ENCODE measurements around the gene ZNF554.
"Not testable (repeated sequence)": the region's sequence is repeated elsewhere in the genome, so short reads cannot be mapped to it uniquely, and the experiment has no call there.

The ZNF554 gene

DNA sequence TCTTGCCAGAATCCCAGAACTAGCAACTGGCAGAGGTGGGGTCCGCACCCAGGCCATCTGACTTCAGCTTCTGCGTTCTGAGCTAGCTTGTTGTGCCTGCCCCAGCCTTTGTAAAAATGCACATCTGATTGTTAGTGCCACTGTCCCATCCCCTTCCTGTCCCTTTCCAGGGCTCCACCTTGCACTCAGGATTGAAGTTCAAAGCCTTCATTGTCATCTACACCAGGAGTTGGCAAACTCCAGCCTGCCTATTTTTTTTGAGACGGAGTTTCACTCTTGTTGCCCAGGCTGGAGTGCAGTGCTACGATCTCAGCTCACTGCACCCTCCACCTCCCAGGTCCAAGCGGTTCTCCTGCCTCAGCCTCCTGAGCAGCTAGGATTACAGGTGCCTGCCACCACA, 31.4 kb upstream of the ZNF554 start:
- TF ChIP-seq ELF4 (IDR thresholded peaks at IDR 0.05) (no peak), LEF1 (IDR thresholded peaks at IDR 0.05; ENCODE audit: borderline replicate concordance) (no peak), L3MBTL2 (conservative IDR thresholded peaks at IDR 0.05) (no peak), ARNT (IDR thresholded peaks at IDR 0.05) (no peak), HDGF (IDR thresholded peaks at IDR 0.05; ENCODE audit: borderline replicate concordance) (no peak)
- TF ChIP-seq, protein P1, sequence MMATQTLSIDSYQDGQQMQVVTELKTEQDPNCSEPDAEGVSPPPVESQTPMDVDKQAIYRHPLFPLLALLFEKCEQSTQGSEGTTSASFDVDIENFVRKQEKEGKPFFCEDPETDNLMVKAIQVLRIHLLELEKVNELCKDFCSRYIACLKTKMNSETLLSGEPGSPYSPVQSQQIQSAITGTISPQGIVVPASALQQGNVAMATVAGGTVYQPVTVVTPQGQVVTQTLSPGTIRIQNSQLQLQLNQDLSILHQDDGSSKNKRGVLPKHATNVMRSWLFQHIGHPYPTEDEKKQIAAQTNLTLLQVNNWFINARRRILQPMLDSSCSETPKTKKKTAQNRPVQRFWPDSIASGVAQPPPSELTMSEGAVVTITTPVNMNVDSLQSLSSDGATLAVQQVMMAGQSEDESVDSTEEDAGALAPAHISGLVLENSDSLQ (IDR thresholded peaks at IDR 0.05), result no peak
- POLR2A ChIA-PET, result no interaction called here
- CTCF ChIA-PET, result no interaction called here

DNA sequence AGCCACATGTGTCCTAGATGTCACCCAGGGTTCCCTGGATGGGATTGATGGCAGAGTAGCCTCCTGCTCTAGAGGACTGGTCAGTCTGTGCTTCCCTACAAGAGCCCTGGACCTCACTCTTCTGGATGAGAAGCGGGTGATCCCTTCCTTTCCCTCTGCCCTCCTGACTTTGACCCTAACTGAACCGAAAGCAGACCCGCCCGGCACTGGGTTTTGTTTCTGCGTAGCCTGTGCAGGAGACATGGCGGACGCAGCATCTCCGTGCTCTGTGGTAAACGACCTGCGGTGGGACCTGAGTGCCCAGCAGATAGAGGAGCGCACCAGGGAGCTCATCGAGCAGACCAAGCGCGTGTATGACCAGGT, 29.5 kb upstream of the ZNF554 start:
- POLR2A ChIA-PET, result no interaction called here
- CTCF ChIA-PET, result no interaction called here
- TF ChIP-seq SP1 (IDR thresholded peaks at IDR 0.05) (no peak), NFRKB (IDR thresholded peaks at IDR 0.05) (no peak), CTBP1 (IDR thresholded peaks at IDR 0.05; ENCODE audit: borderline replicate concordance) (no peak), FOXA1 (IDR thresholded peaks at IDR 0.05) (no peak), TARDBP (IDR thresholded peaks at IDR 0.05) (no peak), ELF4 (IDR thresholded peaks at IDR 0.05) (no peak), HDGF (IDR thresholded peaks at IDR 0.05; ENCODE audit: borderline replicate concordance) (no peak), FOXK2 (IDR thresholded peaks at IDR 0.05) (no peak)
- TF ChIP-seq, protein P1 (IDR thresholded peaks at IDR 0.05), result no peak
- no peak for DNase-seq (ENCODE audit: extremely low spot score)

More for the DNA sequence above, 31.4 kb upstream of the ZNF554 start:
- no peak for DNase-seq (ENCODE audit: extremely low spot score)

DNA sequence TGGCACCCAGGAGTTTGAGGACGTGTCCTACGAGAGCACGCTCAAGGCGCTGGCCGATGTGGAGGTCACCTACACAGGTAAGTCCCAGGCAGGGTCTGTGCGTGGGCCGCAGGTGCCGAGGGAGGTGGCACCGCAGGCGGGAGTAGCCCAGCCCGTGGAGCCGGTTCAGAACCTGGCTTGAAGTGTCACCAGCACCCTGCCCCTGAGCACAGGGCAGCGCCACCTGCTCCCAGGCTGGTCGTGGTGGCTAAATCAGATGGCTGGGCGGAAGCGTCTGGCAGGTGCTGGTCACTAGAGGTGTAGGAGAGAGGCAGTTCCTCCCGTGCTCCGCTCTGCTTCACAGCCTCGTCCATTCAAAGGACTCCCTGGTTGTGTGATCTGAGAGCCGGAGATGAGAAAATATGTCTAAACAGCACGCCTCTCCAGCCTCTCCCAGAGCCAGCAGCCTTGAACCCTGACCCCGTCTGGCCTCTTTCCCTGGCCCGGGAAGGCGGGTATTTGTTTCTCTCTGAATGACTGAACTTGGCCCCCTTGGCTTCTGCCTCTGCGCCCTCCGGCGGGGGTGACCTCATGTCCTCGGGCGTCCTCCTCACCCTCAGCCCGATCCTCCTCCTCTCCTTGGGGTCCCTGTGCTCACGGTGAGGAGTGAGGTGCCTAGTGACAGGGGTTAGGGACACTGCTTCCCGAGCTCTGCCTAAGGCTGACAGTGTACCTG, 29.0 kb upstream of the ZNF554 start:
- POLR2A ChIA-PET, result no interaction called here
- CTCF ChIA-PET, result no interaction called here
- TF ChIP-seq FOXM1 (IDR thresholded peaks at IDR 0.05; ENCODE audit: borderline replicate concordance), result no peak
- TF ChIP-seq LEF1 (IDR thresholded peaks at IDR 0.05; ENCODE audit: borderline replicate concordance), result no peak
- no peak for TF ChIP-seq SP1 (IDR thresholded peaks at IDR 0.05)
- no peak for TF ChIP-seq ZNF384 (IDR thresholded peaks at IDR 0.05)
- no peak for TF ChIP-seq SUZ12 (IDR thresholded peaks at IDR 0.05)
- TF ChIP-seq, protein P1 (IDR thresholded peaks at IDR 0.05), result no peak
- no peak for TF ChIP-seq NFRKB (IDR thresholded peaks at IDR 0.05)
- TF ChIP-seq TARDBP (IDR thresholded peaks at IDR 0.05), result no peak
- no peak for TF ChIP-seq FOXK2 (IDR thresholded peaks at IDR 0.05)
- no peak for DNase-seq (ENCODE audit: extremely low spot score)

DNA sequence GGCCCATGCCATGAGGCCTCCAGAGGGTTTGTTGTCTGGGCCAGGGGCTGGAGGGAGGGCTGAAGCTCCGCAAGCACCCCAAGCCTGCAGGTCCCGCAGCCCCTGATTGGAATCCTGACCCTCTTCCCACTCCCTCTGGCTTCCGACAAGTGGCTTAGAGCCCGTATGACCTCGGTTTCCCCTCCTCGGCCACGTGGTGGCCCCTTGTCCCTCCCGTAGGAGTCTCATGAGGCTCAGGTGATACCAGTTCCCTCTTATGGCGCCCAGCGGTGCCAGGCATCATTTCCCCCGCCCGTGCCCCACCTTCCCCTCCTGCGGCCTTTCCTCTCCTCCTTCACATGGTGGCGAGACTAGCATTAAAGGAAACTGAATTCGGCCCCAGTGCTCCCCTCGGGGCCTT, 28.2 kb upstream of the ZNF554 start:
- TF ChIP-seq FOXK2 (IDR thresholded peaks at IDR 0.05), result no peak
- no peak for TF ChIP-seq NFRKB (IDR thresholded peaks at IDR 0.05)
- TF ChIP-seq TARDBP (IDR thresholded peaks at IDR 0.05), result no peak
- no peak for TF ChIP-seq CTBP1 (IDR thresholded peaks at IDR 0.05; ENCODE audit: borderline replicate concordance)
- TF ChIP-seq SP1 (IDR thresholded peaks at IDR 0.05), result no peak
- TF ChIP-seq ARNT (IDR thresholded peaks at IDR 0.05), result no peak
- no peak for TF ChIP-seq L3MBTL2 (conservative IDR thresholded peaks at IDR 0.05)
- TF ChIP-seq FOXM1 (IDR thresholded peaks at IDR 0.05; ENCODE audit: borderline replicate concordance), result no peak
- TF ChIP-seq FOXA1 (IDR thresholded peaks at IDR 0.05), result no peak
- no peak for TF ChIP-seq SUZ12 (IDR thresholded peaks at IDR 0.05)
- TF ChIP-seq ELF4 (IDR thresholded peaks at IDR 0.05), result no peak
- TF ChIP-seq BHLHE40 (IDR thresholded peaks at IDR 0.05; ENCODE audit: borderline replicate concordance), result no peak
- TF ChIP-seq, protein P1 (IDR thresholded peaks at IDR 0.05), result no peak
- no peak for TF ChIP-seq ZNF384 (IDR thresholded peaks at IDR 0.05)
- TF ChIP-seq HDGF (IDR thresholded peaks at IDR 0.05; ENCODE audit: borderline replicate concordance), result no peak
- no peak for TF ChIP-seq LEF1 (IDR thresholded peaks at IDR 0.05; ENCODE audit: borderline replicate concordance)
- CTCF ChIA-PET, result no interaction called here
- DNase-seq (ENCODE audit: extremely low spot score), result no peak
- POLR2A ChIA-PET, result no interaction called here

DNA sequence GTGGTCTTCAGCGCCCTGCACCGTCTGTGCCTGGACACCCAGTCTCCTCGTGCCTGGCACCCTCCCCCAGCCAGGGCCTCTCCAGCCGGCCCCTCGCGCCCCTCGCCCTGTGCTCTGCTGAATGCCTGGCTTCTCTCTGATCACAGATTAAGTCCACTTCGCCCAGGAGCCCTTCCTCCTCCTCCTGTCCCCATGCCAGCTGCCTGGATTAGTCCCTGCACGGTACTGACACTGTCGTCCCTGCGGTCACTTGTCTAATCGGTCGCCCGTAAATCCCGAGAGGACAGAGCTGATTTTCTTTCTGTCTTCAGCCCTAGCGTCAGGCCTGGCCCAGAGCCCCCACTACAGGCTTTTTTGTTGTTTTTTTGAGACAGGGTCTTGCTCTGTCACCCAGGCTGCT, 27.8 kb upstream of the ZNF554 start:
- no peak for TF ChIP-seq ARNT (IDR thresholded peaks at IDR 0.05)
- TF ChIP-seq FOXK2 (IDR thresholded peaks at IDR 0.05), result no peak
- TF ChIP-seq SP1 (IDR thresholded peaks at IDR 0.05), result no peak
- no peak for TF ChIP-seq BHLHE40 (IDR thresholded peaks at IDR 0.05; ENCODE audit: borderline replicate concordance)
- no peak for TF ChIP-seq FOXM1 (IDR thresholded peaks at IDR 0.05; ENCODE audit: borderline replicate concordance)
- TF ChIP-seq LEF1 (IDR thresholded peaks at IDR 0.05; ENCODE audit: borderline replicate concordance), result no peak
- no peak for TF ChIP-seq L3MBTL2 (conservative IDR thresholded peaks at IDR 0.05)
- no peak for TF ChIP-seq NFRKB (IDR thresholded peaks at IDR 0.05)
- TF ChIP-seq, protein P1 (IDR thresholded peaks at IDR 0.05), result no peak
- no peak for TF ChIP-seq TARDBP (IDR thresholded peaks at IDR 0.05)
- TF ChIP-seq CTBP1 (IDR thresholded peaks at IDR 0.05; ENCODE audit: borderline replicate concordance), result no peak
- no peak for TF ChIP-seq ELF4 (IDR thresholded peaks at IDR 0.05)
- TF ChIP-seq ZNF384 (IDR thresholded peaks at IDR 0.05), result no peak
- TF ChIP-seq SUZ12 (IDR thresholded peaks at IDR 0.05), result no peak
- TF ChIP-seq HDGF (IDR thresholded peaks at IDR 0.05; ENCODE audit: borderline replicate concordance), result no peak
- no peak for TF ChIP-seq FOXA1 (IDR thresholded peaks at IDR 0.05)
- ChIA-PET CTCF (no interaction called here), POLR2A (no interaction called here)
- no peak for DNase-seq (ENCODE audit: extremely low spot score)

DNA sequence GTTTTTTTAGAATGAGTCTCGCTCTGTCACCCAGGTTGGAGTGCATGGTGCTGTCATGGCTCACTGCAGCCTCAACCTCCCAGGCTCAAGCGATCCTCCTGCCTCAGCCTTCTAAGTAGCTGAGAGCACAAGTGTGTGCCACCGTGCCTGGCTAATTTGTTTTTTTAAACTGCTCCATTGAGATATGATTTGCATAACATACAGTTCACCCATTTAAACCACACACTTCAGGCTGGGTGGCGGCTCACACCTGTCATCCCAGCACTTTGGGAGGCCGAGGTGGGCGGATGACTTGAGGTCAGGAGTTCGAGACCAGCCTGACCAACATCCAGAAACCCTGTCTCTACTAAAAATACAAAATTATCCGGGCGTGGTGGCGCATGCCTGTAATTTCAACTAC, 27.0 kb upstream of the ZNF554 start:
- DNase-seq (ENCODE audit: extremely low spot score); POLR2A ChIA-PET; CTCF ChIA-PET: not testable (repeated sequence)

All from HEK293T (cell line).